Right renal pelvis (tissue), 4 donors: ENCODE measurements around the gene EFHD1. TPM values are rescaled to one million over a fixed set of nuclear protein-coding genes. Genes with fewer than 3 reads are reported as not detected.
"Not testable (repeated sequence)": the region's sequence is repeated elsewhere in the genome, so short reads cannot be mapped to it uniquely, and the experiment has no call there.

Experiments
- DNase-seq, 4 donors: peaks; one replicate each; pipeline ENCODE4 v3.0.0-alpha.2; 2013; ENCODE audit warnings: low read depth in 4 of 4, low spot score in 3 of 4, missing footprints in 1 of 4
- polyA plus RNA-seq, 4 donors: library from polyadenylated mRNA; unstranded; fragments of 120-200 nt; gene quantifications; one replicate each; pipeline ENCODE4 v1.2.1, GENCODE V29; 2013; ENCODE audit not compliant: insufficient read length in 4 of 4

The EFHD1 gene
- polyA plus RNA-seq, 4 donors, result 61.8 to 96.1 (median 87.6) TPM

DNA sequence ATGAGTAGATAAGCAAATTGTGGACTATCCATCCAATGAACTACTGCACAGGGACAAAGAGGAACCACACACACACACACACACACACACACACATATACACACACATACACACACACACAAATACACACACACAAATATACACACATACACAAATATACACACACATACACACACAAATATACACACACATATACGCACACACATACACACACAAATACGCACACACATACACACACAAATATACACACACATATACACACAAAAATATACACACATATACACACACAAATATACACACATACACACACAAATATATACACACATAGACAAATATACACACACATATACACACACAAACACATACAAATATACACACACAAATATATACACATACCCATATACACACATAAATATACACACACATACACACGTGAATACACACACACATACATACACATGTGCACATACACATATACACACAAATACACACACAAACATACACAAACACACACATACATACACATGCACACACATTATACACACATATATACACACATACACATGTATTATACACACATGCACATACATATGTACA is 19.8 kb upstream of the EFHD1 start:
- no peak for DNase-seq

DNA sequence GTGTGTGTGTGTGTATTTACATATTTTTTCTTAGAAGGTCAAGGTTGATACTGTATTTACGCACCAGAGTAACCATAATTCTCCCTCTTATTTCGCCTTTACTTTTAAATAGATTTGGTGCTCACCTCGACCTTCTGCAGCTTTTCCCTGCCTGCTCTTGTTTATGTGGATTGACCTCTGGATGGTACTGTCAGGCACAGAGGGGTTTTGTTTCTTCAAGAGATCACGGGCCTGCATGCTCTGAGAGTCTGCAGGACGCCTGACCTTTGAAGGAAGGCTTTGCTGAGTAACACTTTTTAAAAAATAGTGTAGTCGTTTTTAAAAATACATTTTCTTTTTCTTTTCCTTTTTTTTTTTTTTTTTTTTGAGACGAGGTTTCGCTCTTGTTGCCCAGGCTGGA is 18.1 kb upstream of the EFHD1 start:
- DNase-seq, result no peak

DNA sequence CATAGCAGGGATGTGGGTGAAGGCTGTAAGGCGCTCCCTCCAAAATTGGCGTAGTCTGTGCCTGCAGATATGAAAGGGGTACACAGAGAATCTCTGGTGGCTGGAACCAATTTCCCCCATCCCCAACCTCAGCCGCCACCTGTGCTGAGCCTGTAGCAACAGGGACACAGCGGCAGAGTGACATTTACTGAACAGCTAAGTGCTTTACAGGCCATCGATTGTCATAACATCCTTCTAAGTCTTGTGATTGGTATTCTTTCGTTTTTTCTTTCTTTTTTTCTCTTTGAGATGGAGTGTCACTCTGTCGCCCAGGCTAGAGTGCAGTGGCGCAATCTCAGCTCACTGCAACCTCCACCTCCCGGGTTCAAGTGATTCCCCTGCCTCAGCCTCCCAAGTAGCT is 12.2 kb upstream of the EFHD1 start:
- no peak for DNase-seq

DNA sequence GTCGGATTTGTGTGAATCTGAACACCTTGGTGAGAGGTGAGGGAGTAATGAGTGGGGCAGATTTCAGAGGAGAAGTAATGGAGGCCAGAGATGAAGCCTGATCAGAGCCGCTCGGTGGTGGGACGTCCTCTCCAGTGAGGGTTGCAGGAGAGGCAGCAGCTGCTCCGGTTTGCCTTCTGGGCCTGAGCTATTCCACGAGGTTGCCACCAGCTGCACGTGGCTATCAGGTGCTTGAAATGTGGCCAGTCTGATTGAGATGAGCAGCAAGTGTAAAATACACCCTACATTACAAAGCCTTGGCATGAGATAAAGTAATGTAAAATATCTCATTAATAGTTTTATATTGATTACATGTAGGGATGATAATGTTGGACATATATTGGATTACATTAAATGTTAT is 10.8 kb upstream of the EFHD1 start:
- no peak for DNase-seq

DNA sequence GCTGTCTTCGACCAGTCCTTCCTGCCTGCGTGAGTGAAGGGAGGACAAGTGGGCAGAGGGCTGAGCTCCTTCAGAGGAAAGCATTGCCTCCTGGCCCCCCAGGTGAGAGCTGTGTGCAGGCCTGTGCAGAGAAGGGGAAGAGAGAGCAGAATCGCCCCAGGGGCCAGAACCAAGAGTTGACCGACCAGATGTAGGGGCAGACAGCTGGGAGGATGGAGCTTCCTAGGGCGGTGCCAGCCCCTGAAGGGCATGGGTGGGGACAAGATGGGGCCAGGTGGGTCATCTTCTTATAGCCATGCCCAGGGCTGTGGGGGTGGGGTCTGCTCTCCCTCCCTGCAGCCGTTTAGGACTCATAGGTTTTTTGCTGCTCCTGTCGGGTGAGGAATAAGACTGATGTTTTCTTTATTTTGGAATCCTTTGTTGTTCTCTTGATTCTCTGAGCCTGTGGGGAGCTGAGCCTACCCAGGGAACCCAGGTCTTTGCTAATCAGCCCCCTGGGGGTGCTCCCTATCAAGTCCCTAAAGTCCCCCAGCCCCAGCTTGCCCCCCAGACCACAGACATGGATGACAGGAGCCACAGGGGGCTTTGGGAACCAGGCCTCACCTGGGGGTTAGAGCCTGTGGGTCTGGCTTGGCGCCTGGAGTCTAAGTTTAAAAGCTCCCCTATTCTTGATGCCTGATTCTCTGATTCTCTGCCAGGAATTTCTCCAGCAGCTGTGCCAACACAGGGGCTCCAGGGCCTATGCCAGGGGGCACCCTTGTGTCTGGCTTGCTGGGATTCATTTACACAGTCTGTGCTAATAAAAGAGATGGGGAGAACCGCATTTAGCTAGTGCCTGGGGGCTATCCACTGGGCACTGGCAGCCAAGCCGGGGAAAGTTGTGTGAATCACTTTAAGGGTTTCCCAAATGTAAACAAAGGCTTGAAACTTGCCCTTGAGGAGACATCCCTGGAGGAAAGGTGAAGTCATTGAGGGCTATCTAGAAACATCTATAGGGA is 9.3 kb upstream of the EFHD1 start:
- DNase-seq, result no peak

DNA sequence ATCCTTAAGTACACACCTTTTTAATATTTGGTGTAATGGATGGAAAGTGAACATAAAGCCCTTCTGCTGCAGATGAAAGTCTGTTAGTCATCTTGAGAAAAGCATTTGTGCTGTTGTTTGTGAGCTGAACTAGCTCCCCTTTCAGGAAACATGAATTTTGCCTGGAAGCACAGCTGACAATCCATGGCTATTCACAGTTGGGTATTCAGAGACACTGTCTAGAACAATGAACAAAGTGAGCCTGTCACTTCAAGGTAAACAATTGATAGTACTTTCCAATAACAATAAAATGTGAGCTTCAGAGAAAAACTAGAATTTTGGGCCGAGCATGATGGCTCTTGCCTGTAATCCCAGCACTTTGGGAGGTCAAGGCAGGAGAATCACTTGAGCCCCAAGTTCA is 6.8 kb upstream of the EFHD1 start:
- no peak for DNase-seq

DNA sequence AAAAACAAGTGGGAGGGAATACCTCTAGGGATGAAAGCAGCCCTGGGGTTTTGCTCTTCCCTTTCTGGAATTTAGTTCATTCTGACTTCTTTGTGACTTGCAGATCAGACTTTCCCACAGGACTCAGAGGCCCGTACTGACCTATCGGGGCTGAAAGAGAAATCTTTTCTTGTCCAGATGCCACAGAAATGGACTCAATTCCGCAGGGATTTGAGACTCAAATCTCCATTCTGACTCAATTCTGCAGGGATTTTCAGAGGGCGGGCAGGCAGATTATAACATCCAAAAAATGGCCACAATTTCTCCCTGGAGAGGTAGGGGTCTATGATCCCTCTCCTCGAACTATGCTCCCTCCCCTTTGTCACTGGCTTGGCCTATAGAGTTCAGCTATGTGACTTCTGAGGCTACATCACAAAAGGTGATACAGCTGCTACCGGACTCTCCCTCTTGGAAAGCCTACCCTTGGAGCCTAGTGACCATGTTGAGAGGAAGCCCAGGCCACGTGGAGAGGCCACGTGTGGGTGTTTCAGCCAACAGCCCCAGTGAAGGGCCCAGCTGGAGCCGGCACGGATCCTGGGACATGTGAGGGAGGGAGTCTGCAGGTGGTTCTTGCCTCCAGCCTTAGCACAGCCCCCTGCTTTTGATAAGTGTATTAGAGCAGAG is 4.8 kb upstream of the EFHD1 start:
- DNase-seq, result no peak

DNA sequence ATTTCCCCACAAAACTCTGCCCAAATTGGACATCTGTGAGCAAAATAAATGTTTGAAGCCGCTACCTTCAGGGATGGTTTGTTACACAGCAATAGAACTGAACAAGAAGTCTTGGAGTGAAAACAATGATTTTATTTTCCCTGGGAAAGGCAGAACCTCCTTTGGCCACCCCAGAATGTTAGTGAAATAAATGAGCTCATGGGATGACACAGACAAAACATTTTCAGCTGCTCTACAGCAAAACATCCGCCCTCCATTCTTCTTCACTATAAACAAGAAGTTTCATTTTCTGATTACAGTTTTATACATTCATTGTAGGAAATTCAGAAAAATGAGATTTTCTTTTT is 4.3 kb upstream of the EFHD1 start:
- no peak for DNase-seq

DNA sequence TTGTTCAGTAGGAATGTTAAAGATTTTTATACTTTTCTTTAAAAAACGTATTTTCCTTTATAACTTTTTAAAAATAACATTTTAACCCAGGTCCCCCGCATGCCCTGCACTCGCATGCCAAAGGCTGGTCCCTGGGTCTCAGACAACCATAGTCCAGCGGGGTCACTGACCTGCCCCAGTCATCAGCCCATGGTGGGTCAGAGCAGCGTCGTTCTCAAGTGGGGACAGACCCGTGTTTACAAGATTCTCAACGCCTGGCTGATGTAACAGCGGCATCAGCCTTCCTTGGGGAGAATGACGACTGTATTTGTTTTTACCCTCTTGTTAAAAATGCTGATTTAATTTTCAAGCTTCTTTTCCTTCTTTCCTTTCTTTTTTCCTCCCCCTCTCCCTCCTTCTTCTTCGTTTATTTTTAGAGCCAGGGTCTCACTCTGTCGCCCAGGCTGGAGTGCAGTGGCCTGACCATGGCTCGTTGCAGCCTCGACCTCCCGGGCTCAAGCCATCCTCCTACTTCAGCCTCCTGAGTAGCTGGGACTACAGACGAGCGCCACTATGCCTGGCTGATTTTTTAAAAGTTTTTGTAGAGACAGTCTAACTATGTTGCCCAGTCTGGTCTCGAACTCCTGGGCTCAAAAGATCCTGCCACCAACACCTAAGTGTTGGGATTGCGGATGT is 1.0 kb upstream of the EFHD1 start:
- no peak for DNase-seq

DNA sequence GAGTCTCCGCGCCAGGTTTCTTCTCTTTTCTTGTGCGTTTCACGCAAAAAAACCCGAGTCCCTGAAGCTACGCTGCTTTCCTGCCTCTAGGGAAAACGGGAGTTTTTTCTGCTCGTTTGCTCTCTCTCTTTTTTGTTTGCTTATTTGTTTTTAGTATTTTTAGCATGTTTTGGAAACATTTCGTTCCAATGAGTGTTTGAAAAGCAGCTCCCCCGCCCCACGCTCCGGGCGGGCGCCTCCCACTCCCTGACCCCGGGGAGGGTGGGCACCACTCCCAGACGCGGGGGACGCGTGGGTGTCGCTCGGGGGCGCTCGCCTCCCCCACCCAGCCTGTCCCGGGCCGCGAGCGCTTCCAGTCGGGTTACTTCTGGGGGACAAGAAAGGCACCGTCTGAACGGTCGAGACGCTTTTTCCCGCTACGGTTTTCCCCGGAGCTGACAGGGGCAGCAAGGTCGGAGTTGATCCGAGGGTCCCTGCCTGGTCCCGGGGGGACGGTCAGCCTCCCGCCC is 446 bp upstream of the EFHD1 start:
- peak in 2 of 4 donors; percentile 22 to 51 for DNase-seq

DNA sequence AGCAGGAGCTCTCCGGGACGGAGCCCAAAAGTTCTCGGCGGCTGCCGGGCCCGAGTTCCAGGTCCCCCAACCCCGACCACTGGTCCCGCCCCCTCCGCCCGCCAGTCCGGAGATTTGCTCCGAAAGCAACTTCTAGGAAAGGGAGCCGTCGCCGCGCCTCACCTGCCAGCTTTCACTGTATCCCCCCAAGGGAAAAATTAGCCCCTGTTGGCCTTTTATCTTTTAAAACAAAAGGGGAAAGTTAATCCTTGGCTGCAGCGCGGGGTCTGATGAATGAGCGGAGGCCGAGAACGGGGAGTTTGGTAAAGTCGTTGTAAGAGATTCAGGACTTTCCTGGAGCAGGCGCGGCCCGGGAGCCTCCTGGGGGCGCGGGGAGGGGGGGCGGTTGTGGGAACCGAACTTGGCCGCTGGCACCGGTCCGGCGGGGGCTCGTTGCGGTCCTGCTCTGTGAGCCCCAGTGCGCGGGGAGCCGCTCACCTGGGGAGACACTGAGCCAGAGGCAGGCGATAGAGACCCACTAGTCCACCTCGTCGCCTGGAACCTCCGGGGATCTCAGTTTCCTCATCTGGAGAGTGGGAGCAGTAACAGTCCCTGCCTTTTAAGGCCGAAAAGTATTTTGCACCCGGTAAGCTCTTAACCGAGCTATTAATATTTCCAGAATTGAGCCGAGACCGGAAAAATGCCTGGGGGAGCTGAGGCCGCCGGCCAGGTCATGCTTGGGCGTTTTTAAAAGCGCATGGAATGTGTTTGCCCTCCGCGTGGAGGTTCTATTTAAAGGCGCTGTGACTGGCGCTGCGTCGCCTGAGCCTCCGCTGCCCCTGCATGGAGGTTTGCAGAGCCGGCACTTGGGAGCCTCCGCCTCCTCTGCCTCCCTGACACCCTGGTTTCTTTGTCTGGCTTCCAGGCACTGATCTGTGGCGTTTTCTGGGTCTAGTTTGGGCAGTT is 1.1 kb downstream of the EFHD1 start:
- DNase-seq, result peak in 1 of 4 donors; percentile 19

DNA sequence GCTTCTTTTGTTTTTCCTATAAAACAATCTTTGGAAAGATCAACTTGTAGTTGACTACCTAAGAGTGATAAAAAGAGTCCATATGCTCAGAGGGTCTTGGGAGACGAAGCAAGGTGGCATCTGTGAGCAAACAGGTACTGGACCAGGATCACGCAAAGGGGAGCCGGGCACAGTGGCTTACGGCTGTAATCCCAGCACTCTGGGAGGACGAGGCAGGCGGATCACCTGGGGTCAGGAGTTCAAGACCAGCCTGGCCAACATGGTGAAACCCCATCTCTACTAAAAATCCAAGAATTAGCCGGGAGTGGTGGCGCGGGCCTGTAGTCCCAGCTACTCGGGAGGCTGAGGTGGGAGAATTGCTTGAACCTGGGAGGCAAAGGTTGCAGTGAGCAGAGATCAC is 2.0 kb downstream of the EFHD1 start:
- not testable (repeated sequence) for DNase-seq

DNA sequence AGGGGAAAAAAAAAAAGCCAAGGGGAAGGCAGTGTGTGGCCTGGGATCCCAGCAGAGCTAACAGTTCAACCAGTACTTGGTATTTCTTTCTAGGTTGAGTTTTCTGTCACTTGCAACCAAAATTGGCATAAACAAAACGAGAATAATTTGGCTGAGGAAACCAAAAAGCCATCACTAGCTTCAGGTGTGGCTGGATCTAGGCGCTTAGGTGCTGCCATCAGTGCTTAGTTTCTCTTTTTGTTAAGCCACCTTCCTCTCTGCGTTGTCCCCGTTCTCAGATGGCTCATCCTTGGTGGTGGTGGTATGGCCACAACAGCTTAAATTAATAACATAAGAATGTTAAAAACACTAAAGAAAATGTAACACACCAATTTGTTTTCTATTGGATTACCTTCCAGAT is 2.4 kb downstream of the EFHD1 start:
- no peak for DNase-seq

DNA sequence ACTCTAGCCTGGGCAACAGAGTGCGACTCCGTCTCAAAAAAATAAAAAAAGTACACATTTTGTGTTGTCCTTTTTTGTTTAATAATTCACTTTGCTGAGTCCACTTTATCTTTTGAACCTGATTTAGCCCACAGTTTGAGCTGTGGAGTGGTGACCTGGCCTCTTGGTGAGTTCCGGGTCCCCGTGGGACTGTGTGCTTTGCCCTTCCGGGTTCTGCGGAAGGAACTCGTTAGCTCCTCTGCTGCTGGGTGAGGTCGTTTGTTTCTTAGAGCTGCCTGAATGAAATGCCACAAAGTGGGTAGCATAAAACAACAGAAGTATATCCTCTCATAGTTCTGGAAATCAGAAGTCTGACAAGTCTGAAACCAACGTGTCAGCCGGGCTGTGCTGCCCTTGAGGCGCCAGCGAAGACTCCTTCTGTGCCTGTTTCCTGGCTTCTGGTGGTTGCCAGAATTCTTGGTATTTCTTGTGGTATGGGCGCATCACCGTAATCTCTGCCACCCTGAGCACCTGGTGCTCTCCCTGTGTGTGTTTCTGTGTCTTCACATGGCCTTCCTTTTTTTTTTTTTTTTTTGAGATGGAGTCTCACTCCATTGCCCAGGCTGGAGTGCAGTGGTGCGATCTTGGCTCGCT is 3.5 kb downstream of the EFHD1 start:
- no peak for DNase-seq

DNA sequence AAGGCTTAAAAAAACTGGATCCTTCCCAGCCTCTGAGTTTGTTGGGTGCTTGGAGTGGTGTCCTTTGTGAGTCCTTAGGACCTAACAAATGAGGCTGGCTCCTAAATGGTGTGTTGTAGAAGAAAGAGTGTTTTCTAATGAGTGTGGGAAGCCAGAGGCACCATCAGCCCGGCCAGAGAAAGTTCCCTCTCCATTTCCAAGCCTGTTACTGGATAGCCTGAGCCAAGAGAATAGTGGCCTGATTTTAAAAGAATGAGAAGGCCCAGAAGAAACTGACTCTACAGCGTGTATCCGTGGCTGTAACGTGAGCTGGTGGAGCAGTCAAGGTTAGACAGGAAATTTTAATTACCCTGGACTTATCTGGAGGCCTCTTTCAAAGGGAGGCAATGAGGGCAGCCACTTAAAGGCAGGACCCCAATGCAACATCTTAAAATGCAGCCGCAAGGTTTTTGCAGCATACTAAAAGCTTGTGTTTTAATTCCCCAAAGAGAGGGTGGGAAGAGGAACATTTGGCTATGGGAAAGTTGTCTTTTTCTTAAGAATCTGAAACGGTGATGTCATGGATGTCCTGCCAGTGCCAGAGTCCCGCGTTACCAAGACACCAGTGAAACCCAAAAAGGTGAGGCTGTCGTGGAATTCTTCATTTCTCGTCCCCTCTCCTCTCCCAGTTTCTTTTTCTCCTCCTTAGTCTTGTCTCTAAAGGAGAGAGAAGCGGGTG is 4.6 kb downstream of the EFHD1 start:
- DNase-seq, result no peak

DNA sequence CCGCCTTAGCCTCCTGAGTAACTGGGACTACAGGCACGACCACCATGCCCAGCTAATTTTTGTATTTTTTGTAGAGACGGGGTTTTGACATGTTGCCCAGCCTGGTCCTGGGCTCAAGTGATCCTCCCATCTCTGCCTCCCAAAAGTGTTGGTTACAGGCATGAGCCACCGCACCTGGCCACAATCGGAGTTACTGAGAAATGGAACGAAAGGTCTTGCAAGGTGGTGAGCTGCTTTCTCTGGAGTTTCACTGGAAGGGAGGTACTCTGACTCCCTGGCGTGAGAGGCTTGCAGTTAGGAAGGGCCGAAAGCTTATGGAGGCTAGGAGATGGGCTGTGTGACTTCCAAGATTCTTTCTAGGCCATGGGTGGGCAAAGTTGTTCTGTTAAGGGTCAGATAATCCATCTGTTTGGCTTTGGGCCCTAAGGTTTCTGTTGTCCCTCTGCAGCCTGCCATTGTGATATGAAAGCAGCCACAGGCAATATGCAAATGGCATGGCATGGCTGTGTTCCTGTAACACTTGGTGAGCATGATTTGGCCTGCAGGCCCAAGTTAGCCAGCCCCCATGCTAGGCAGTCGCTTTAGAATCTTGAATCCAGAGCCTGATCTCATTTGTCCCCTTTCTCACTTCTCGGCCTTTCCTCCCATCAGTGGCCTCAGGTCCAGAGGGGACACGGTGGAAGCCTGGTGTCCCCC is 7.9 kb downstream of the EFHD1 start:
- no peak for DNase-seq

DNA sequence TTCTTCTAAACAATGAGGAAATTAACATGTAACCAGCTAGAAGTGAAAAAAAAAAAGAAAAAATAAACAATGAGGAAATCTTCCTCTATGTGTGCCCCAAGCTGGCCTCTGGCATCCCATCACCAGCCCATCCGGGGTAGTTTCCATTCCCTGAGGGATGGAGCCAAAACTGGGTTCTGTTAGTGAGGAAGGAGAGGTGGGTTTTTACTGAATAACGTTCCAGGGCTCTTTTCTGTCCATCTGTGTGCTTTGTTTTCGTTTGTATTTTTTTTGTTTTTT is 9.7 kb downstream of the EFHD1 start:
- no peak for DNase-seq

DNA sequence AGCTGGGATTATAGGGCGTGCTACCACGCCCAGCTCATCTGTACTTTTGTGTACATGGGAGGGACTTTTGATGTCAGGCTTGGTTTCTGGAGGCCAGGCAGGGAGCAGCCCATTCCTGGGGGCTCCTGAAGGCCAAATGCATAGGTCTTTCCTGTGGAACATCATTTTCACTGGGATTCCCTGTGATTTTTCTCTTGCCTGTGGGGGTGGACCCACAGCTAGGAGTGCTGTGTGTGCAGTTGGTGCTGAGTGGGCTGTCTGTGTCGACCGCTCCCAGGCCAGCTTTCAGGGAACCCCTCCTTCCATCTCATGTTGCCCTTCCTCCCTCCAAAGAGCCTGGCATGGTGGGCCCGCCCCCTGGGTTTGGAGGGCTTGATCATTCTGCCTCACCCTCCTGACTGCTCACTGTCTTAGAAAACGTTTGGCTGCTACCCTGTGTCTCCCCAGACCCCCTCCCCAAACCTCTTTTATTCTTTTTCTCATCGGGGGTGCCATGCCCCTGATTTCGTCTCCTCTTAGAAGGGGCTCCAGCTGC is 10.5 kb downstream of the EFHD1 start:
- no peak for DNase-seq
